ENCODE measurements around the gene MOV10. TPM values are rescaled to one million over a fixed set of nuclear protein-coding genes. Genes with fewer than 3 reads are reported as not detected.
A peak's percentile ranks its signal among the peaks of the same experiment; 100 is the strongest.

The MOV10 gene
- total and polyA plus RNA-seq, 2 of the 8 experiments (the other 6 are each of a cell fraction or from before 2014, with no cell fraction given), result 57.3 to 109 TPM

- TF ChIP-seq CTCF (IDR thresholded peaks at IDR 0.05; ENCODE audit: control extremely low read depth in 1 of 3, insufficient read depth in 1 of 3, low read depth in 1 of 3, low read length in 3 of 3) (peak in 2 of 3 experiments; percentile 86 to 94; a peak in 3 of 4 replicates), SP2 (IDR thresholded peaks at IDR 0.05; ENCODE audit: low read length) (no peak), KDM4A (IDR thresholded peaks at IDR 0.05; ENCODE audit: low read depth, low read length, severe bottlenecking) (peak; percentile 24), BCL11A (IDR thresholded peaks at IDR 0.05; ENCODE audit: low read depth in 2 of 2, low read length in 2 of 2) (no peak), TBP (IDR thresholded peaks at IDR 0.05; ENCODE audit: low read depth, low read length) (peak; percentile 26; the same call in 1 of the 2 replicates)
These were observed 44.4 kb downstream of the MOV10 start (continued) for GRCh38 chr1:112718691-112719418.
